Heart left ventricle (tissue), 16 donors: ENCODE results near the gene GPN1. TPM values are rescaled to one million over a fixed set of nuclear protein-coding genes. Genes with fewer than 3 reads are reported as not detected.
"Not testable (repeated sequence)": the region's sequence is repeated elsewhere in the genome, so short reads cannot be mapped to it uniquely, and the experiment has no call there.

Experiments used
- ATAC-seq, 4 donors: fragments of 200-7000 bp; cut with Tn5 transposase; one replicate each; pipeline ENCODE4 v1.9.1; 2020 to 2022; ENCODE audit warnings: moderate library complexity in 4 of 4, mild to moderate bottlenecking in 3 of 4, moderate number of reproducible peaks in 1 of 4
- DNase-seq, 5 donors: peaks; one replicate each; pipeline ENCODE4 v3.0.0-alpha.2; 2020
- H3K27ac ChIP-seq, 12 donors: fragments of 200-600 bp; sonication (generic) in 4 of 12; one replicate each; pipeline versions ENCODE4 v1.5.0 to v1.8.0; 2016 to 2022; ENCODE audit warnings: mild to moderate bottlenecking in 2 of 12
- H3K27me3 ChIP-seq, 9 donors: fragments of 200-600 bp; sonication (generic) in 2 of 9; one replicate each; pipeline versions ENCODE4 v1.5.1 to v1.8.0; 2016 to 2022; ENCODE audit warnings: mild to moderate bottlenecking in 3 of 9
- H3K36me3 ChIP-seq, 9 donors: fragments of 200-600 bp; sonication (generic) in 2 of 9; one replicate each; pipeline versions ENCODE4 v1.5.0 to v1.8.0; 2018 to 2022; ENCODE audit warnings: mild to moderate bottlenecking in 2 of 9
- H3K4me1 ChIP-seq, 12 donors: fragments of 200-600 bp; sonication (generic) in 4 of 12; one replicate each; pipeline versions ENCODE4 v1.5.0 to v1.8.0; 2016 to 2022; ENCODE audit warnings: mild to moderate bottlenecking in 3 of 12
- H3K4me3 ChIP-seq, 12 donors: fragments of 200-600 bp; sonication (generic) in 4 of 12; one replicate each; pipeline versions ENCODE4 v1.5.0 to v1.8.0; 2017 to 2022; ENCODE audit warnings: mild to moderate bottlenecking in 9 of 12, moderate library complexity in 4 of 12
- H3K9me3 ChIP-seq, 12 donors: fragments of 200-600 bp; sonication (generic) in 4 of 12; one replicate each; pipeline versions ENCODE4 v1.5.0 to v1.8.0; 2016 to 2022; ENCODE audit warnings: mild to moderate bottlenecking in 1 of 12
- POLR2A ChIP-seq, 2 donors: fragments of 450-650 bp; IDR thresholded peaks; one replicate each; pipeline ENCODE4 v1.6.1; 2017; ENCODE audit warnings: antibody characterized with exemption in 2 of 2, mild to moderate bottlenecking in 2 of 2, moderate library complexity in 2 of 2
- whole genome bisulfite sequencing, 4 donors: extraction: QIAGEN DNeasy Blood & Tissue Kit in 2 of 4; methylation state at CpG; one replicate each; pipeline versions ENCODE4 v1.1.5 to v1.1.7; 2013 to 2018; 5-methylcytosine and 5-hydroxymethylcytosine counted together
- intact Hi-C, 10 donors: fragments of 100-400 bp; cut with DNase I; formaldehyde crosslinking; loops; one replicate each; pipeline versions ENCODE4 v1.11.1 to v1.14.2; 2022
- polyA plus RNA-seq, 2 donors: library from polyadenylated mRNA; stranded (reverse); fragments of 200-250 nt; gene quantifications; one replicate each; pipeline ENCODE4 v1.2.3, GENCODE V29; 2013
- total RNA-seq, 9 donors: library from RNA; depleted of rRNA in 2 of 9; stranded (reverse); fragments of >200 nt in 2 of 9; fragmentation: NEBNext Ultra II Directional in 3 of 9; extraction: Animal tissue kit (Norgen Biotek cat#: 25700) in 3 of 9; gene quantifications; one replicate each; pipeline versions ENCODE4 v1.1.0 to v1.2.4, GENCODE V29; 2016 to 2023
- TF ChIP-seq, protein P1 (sequence below), 12 donors: fragments of 200-600 bp; sonication (generic) in 4 of 12; IDR thresholded peaks; one replicate each; pipeline versions ENCODE4 v1.5.0 to v1.8.0; 2018 to 2022; ENCODE audit warnings: antibody characterized with exemption in 12 of 12, mild to moderate bottlenecking in 5 of 12
- donor health status: ischemic (EF 13 %, LVEDD 7.1; RV severe dilation, severe dysfunction).
- donor health status: healthy with polysubstance abuse.
- donor health status: DM: no; HTN: yes; CAD: no.
- donor health status: DM: no; HTN: no; CAD: no.
- donor health status: ischemic (EF 25% LVEDD 6.9; RV normal size, moderate dysfunction).
- donor health status: ischemic (EF 25% LVEDD 5.7; RV mildly dilated, moderate dysfunction).
- donor health status: healthy.
- donor health status: DM: yes; HTN: yes; CAD: no.
- donor health status: ischemic (EF 35%, LVEDD 5.7; RV mildly dilated, moderate dysfunction).
- donor health status: nonischemic (EF 11% LVEDD 7.7; RV severe dilation, severe dysfunction).
- donor health status: DM: yes; HTN: yes; CAD: no.
- donor health status: PGD.
- donor health status: ischemic (EF 29% LVEDD 5.4; RV normal size, mild dysfunction).
- donor health status: nonischemic (EF 23%, LVEDD 6.1; RV moderate dilation, normal function).

The GPN1 gene
- total and polyA plus RNA-seq, 11 donors: 10.1 to 35.9 (median 19.4) TPM

DNA sequence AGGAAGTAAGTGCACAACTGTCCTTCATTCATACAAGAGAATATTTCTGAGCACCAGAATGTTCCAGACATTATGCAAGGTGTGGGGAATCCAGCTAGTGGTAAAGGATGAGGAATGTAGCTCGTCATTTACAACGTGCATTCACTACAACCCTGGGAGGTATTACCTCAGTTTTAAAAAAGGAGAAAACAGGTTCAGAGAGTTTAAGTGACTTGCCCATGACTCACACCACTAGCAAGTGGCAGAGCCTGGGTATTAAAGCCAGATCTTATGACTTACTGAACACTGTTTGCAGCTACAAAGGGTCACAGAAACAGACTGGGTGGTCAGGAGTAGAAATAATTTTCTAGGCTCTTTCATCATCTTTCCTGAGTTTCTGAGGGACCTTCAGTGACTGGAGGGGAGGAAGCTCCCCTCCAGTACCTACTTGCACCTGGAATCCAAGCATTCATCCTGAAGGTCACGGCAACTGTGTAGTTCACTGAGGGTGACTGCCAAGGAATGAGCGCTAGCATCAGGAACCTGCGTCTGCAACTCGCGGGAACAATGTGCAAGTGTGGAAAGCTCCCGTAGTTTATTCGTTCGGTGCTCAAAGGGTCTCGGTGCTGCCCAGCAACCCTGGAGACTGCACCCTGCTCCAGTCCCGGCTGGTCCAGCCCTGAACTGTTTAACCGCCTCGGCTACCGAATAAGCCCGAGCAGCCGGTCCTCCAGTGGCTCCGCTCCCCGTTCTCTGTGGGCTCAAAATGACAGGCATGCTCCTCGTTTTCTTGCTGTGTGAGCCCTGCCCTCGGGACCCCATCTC lies 685 bp upstream of the GPN1 start:
- Histone ChIP-seq H3K9me3 (no peaks in the 10 kb centered on the region), H3K27ac (peak overlapping the region in 11 of 12 donors; percentile 50 to 86 (median 77)), H3K27me3 (no peaks in the 10 kb centered on the region), H3K36me3 (peaks cover 0 to 50% (median 37%) of the 10 kb centered on the region in 9 donors), H3K4me3 (peak overlapping the region; percentile 66 to 95 (median 84)), H3K4me1 (peaks cover 0 to 39% (median 21%) of the 10 kb centered on the region in 12 donors)
- TF ChIP-seq, protein P1, sequence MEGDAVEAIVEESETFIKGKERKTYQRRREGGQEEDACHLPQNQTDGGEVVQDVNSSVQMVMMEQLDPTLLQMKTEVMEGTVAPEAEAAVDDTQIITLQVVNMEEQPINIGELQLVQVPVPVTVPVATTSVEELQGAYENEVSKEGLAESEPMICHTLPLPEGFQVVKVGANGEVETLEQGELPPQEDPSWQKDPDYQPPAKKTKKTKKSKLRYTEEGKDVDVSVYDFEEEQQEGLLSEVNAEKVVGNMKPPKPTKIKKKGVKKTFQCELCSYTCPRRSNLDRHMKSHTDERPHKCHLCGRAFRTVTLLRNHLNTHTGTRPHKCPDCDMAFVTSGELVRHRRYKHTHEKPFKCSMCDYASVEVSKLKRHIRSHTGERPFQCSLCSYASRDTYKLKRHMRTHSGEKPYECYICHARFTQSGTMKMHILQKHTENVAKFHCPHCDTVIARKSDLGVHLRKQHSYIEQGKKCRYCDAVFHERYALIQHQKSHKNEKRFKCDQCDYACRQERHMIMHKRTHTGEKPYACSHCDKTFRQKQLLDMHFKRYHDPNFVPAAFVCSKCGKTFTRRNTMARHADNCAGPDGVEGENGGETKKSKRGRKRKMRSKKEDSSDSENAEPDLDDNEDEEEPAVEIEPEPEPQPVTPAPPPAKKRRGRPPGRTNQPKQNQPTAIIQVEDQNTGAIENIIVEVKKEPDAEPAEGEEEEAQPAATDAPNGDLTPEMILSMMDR (IDR thresholded peaks at IDR 0.05): no peak
- no peak for TF ChIP-seq POLR2A (IDR thresholded peaks at IDR 0.05)
- ATAC-seq (peak; percentile 55 to 73 (median 62)), DNase-seq (peak in 2 of 5 donors; percentile 14 to 33)
- WGBS, 4 donors: 3 to 10% (median 6%) methylated on average over 11 to 21 of the region's 21 CpGs
- intact Hi-C loops: loop anchor here in 5 of 10 donors (2.0 to 10.0 kb wide), 5 partner anchors 45 to 146 kb away; partner anchors contain the start of genes IFT172 (in 3 of the 5), FNDC4 (in 1 of the 5), GCKR (in 1 of the 5) and ZNF512 (in 1 of the 5)

DNA sequence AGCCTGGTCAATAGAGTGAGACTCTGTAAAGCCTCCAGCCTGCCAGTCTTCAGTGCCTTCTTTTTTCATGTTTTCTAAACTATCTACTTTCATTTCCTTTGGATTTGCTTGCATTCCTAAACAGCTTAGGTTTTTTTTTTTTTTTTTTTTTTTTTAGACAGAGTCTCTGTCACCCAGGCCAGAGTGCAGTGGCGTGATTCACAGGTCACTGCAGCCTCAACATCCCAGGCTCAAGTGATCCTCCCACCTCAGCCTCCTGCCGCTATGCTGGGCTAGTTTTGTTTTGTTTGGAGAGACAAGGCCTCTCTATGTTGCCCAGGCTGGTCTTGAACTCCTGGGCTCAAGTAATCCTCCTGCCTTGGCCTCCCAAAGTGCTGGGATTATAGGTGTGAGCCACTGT lies 1.4 kb downstream of the GPN1 start:
- intact Hi-C loops: loop anchor here in 1 of 10 donors (5.0 kb wide), 1 partner anchor 418 kb away; the partner anchor contains the start of genes ATRAID and SLC5A6
- Histone ChIP-seq H3K4me3 (peak overlapping the region in 2 of 12 donors; percentile 87 to 88), H3K36me3 (peaks cover 0 to 51% (median 50%) of the 10 kb centered on the region in 9 donors), H3K4me1 (peaks cover 0 to 39% (median 21%) of the 10 kb centered on the region in 12 donors)
- not testable (repeated sequence) for H3K9me3 ChIP-seq, H3K27me3 ChIP-seq, H3K27ac ChIP-seq, ATAC-seq, DNase-seq
- 94 to 98% (median 97%) methylated on average over 2 of the region's 2 CpGs for WGBS, 4 donors

DNA sequence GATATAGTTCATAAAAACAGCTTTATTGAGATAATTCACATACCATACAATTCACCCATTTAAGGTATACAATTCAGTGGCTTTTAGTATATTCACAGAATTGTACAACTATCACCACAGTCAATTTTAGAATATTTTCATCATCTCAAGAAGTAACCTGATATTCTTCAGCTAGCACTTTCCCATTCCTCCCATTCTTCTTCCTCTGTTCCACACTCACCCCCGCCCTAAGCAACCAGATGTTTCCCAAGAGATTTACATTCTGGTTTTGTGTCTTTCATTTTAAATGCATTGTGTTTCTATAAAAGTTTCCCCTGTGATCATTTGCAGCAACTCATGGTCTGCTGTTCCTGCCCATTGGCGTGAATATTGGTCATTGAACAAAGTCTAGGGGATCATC lies 5.4 kb downstream of the GPN1 start:
- Histone ChIP-seq H3K4me3 (no peak overlapping the region), H3K9me3 (no peaks in the 10 kb centered on the region), H3K27ac (no peak overlapping the region), H3K27me3 (no peaks in the 10 kb centered on the region), H3K4me1 (peaks cover 0 to 16% (median 8%) of the 10 kb centered on the region in 12 donors), H3K36me3 (peaks cover 0 to 92% (median 90%) of the 10 kb centered on the region in 9 donors)
- WGBS, 4 donors: 91 to 98% (median 97%) methylated on average over 2 of the region's 2 CpGs
- DNase-seq (no peak), ATAC-seq (no peak)
- TF ChIP-seq, protein P1 (IDR thresholded peaks at IDR 0.05): no peak
- no peak for TF ChIP-seq POLR2A (IDR thresholded peaks at IDR 0.05)
- intact Hi-C loops: loop anchor here in 1 of 10 donors (5.0 kb wide), 1 partner anchor 422 kb away; the partner anchor contains the start of genes ATRAID and SLC5A6

DNA sequence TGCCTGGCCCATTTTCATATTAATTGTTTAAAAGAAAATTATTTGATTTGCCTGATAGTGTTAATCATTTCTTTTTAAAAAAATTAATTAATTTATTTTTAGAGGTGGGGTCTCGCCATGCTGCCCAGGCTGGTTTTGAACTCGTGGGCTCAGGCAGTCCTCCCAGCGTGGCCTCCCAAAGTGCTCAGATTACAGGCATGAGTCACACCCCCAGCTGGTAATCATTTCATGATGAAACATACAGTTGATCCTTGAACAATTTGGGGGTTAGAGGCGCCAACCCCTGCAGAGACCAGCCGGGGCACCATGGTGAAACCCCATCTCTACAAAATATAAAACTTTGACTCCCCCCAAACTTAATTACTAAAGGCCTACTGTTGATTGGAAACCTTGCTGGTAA lies 7.9 kb downstream of the GPN1 start:
- WGBS, 4 donors: 95 to 96% (median 96%) methylated on average over 5 of the region's 5 CpGs
- TF ChIP-seq, protein P1 (IDR thresholded peaks at IDR 0.05): no peak
- TF ChIP-seq POLR2A (IDR thresholded peaks at IDR 0.05): no peak
- no peak overlapping the region for H3K27ac ChIP-seq
- H3K4me3 ChIP-seq: no peak overlapping the region
- no peaks in the 10 kb centered on the region for H3K4me1 ChIP-seq
- H3K27me3 ChIP-seq: no peaks in the 10 kb centered on the region
- H3K36me3 ChIP-seq: peaks cover 0 to 100% (median 99%) of the 10 kb centered on the region in 9 donors
- no peak for DNase-seq
- intact Hi-C loops: no loop called here
- no peaks in the 10 kb centered on the region for H3K9me3 ChIP-seq
- ATAC-seq: no peak
